ENCODE data around the gene IQCM.
"Not testable (repeated sequence)": the region's sequence is repeated elsewhere in the genome, so short reads cannot be mapped to it uniquely, and the experiment has no call there.

Gene IQCM

GRCh38 chr4:149426461-149426860 lies 389.2 kb downstream of the IQCM start:
- no peak for DNase-seq

DNA sequence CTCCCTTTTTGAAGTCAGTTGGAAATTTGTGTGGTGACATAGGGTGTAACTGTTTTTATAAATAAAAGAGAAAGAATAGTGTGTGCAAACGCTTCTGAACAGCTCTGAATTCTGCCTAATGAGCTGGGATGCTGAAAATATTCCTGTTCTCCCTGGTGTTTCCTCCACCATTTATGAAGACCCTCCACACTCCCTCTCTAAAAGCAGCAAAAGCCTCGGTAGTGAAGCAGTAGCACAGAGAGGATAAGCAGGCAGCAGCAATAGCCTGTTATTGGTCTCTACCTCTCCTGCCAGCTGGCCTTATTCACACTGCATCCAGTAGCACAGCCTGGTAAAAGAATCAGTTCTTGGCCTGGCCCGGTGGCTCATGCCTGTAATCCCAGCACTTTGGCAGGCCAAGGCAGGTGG lies 406.1 kb downstream of the IQCM start:
- no peak for DNase-seq

- no peak for DNase-seq
Measured at GRCh38 chr4:149409146-149409545, 406.5 kb downstream of the IQCM start.

DNA sequence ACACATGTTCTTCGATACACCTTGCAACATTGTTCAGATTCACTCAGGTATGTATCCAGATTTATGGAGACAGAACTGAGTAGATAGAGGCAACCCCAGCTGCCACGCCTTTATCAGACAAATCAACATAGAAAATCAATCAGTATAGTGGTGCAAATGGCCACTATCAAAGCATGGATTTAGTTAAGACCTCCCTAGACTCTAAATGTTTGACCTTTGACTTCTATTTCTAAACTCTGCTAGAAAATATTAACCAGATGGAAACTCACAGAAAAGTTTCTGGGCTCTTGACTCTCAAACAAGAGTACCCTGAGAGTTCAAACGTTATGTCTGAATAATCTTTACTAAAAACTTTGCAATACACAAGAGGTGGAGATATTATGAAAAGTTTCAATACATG lies 411.5 kb downstream of the IQCM start:
- DNase-seq, result no peak

- no peak for DNase-seq
Measured at GRCh38 chr4:149403081-149403480, 412.6 kb downstream of the IQCM start.

GRCh38 chr4:149398993-149399392 lies 416.6 kb downstream of the IQCM start:
- DNase-seq, result no peak

DNA sequence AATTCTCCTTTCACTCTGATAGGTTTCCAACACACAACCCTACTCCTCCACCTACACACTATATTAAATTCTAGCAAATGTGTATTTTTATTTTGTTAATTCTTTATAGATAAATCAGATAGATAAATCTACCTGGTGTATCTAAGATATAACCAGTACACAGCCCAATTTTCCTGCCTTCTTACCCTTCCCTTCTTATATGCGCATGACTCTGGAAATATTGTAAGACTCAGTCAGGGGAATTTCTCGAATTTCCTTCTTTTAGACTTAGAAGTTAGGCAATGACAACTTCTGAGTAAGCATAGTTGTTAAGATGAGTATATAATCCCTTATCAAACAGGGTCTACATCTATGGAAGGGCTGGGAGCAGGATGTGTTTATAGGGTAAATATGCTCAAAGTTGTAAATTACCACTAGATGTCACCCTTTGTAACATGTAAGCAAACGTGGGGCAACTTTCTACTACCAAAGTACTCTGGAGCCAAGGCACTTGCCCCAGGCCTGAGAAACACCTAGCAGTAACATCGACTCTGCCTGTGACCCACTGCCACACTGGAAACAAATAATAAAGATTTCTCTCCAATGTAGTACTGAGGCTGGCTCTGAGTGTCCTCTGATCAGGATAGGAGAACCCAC lies 444.7 kb downstream of the IQCM start:
- DNase-seq, result no peak

GRCh38 chr4:149370002-149370401 lies 445.6 kb downstream of the IQCM start:
- no peak for DNase-seq

DNA sequence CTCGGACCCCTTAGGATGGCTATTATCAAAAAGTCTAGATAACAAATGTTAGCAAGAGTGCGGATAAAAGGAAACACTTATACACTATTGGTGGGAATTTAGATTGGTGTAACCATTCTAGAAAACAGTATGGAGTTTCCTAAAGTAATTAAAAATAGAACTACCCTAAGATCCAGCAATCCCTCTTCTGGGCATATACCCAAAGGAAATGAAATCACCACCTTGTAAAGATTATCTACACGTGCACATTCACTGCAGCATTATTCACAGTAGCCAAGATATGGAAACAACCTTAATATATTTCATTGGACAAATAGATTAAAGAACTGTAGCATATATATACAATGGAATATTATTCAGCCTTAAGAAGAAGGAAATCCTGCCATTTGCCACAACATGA lies 462.4 kb downstream of the IQCM start:
- DNase-seq, result no peak

DNA sequence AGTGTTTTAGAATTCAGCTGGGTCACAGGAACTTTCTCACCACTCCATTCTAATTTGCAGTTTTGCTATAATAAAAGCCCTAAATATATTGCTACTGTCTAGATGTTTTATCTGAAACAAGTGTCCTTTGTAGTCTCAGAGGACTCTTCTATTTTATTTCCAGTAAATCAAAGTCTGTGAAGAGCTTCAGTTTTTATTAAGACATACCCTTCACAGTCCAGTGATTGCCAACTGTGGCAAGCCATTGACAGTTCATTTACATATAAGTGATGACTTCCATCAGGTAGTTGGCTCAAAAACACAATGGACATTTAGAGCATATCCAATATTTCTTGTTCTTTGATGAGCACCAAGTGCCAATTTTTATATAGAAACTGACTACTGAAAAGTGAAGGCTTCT lies 466.1 kb downstream of the IQCM start:
- DNase-seq, result no peak

DNA sequence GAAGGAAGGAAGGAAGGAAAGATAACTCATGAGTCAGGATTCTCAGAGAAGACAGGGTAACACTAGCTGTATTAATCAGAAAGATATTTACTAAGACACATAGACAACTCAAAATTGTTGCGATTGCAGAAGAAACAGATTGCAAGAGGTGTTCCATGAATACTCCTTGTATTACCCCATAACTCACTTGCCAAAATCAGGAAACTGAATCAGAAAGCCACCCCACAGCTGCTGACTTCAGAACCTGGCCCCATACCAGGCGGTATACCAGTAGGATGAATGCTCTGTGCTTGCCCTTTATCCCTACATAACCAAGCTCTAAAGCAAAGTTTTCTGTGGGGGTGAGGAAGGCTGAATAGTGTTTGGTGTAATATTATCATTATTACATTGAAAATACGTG lies 468.5 kb downstream of the IQCM start:
- DNase-seq, result no peak

DNA sequence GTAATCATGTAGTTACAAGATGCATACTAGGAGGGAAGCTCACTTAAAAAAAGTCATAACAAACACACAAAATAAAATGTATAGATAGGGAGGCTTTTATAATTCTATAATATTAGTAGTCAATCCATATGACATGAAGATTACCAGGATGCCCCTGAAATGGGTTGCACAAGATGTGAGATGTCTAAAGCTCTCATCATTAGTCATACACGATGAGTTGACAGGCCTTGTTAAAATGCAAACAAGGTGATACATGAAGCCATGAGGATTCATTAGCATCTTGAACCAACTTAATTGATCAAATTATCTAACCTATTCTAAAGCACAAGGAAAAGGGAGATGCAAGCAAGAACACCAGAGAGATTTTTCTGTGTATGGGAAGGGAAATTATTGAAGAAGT lies 470.2 kb downstream of the IQCM start:
- DNase-seq, result no peak

GRCh38 chr4:149344436-149344835 lies 471.2 kb downstream of the IQCM start:
- DNase-seq, result no peak

DNA sequence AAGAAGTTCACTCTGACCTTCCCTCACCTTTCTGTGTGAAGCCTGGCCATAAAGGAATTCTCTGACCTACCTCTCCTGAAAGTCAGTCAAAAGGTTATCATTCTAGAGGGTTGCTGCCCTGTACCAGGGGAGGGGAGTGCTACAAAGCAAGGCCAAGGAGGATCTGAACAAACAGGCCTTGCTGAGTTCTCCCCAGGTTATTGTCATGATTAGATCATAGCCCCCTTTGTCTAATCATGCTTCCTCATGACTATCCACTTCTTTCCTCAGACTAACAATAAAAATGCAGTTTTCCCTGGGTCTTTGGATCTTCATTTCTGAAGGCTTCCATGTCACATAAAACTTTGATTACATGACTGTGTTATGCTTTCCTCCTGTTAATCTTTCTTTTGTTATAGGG lies 472.0 kb downstream of the IQCM start:
- DNase-seq, result no peak

DNA sequence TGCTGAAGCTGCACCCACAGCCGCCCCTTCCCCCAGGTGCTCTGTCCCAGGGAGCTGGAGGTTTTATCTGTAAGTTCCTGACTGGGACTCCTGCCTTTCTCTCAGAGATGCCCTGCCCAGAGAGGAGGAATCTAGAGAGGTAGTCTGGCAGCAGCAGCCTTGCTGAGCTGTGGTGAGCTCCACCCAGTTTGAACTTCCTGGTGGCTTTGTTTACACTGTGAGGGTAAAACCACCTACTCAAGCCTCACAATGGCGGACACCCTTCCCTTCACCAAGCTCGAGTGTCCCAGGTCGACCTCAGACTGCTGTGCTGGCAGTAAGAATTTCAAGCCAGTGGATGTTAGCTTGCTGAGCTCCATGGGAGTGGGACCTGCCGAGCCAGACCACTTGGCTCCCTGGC lies 474.5 kb downstream of the IQCM start:
- DNase-seq, result not testable (repeated sequence)

GRCh38 chr4:149328161-149328560 lies 487.5 kb downstream of the IQCM start:
- no peak for DNase-seq

DNA sequence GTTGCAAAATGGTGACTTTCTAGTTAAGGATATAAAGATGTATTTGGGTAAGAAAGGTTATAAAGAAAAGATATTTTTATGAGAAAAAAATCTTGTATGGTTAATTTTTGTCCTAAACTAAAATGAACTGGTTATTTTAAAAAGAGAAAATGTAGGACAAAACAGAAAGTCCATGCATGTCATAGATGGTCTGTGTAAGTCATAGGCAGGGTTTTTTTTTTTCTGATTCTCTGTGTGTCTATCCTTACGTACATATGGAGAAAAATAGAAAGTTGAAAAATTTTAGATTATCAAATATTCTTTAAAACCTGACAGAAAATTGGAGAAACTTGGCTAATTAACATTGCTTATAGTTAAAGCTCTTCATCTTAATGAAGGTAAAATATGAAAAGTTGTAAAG lies 493.4 kb downstream of the IQCM start:
- no peak for DNase-seq

DNA sequence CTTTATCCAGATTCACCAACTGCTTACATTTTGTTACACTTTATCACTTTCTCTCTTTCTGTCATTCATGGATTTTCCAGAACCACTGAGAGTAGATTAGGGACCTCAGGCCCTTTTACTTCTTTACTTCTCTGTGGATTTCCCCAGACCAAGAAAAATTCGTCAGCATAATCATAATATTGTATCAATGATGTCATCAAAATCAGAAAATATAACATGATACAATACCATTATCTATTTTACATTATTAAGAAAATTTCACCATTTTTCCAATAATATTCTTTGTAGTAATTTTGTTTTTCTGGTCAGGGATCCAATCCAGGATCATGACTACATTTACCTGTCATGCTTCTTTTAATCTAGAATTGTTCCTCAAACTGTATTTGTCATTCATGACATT lies 494.2 kb downstream of the IQCM start:
- DNase-seq, result no peak

DNA sequence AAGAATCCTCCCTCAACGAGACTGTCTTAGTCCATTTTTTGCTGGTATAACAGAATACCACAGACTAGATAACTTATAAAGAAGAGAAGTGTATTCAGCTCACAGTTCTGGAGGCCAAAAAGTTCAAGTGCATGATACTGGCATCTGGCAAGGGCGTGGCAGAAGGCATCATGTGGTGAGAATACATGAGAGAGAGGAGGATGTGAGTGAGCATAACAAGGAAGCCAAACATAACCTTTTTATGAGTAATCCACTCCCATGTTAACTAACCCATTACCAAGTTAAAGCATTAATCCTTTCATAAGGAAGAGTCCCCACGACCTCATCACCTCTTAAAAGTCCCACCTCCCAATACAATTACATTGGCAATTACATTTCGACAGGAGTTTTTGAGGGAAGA lies 504.6 kb downstream of the IQCM start:
- DNase-seq, result no peak

DNA sequence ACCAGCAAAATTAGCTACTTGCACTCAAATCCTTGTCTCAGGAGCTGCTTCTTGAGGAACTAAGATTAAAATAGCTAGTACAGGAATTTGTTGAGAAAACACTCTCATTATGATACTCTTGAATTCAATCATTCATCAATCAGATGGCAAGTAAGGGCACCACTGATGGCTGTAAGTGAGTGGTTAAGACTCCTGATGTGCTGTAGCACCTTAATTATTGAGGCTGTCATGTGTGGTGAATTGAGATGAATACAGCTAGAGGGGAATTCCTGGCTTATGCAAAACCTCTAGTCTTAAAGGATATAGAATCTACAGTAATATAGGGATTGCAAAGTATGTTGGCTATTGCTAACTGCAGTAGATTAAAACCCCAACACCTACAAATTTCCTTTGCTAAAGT lies 509.1 kb downstream of the IQCM start:
- DNase-seq, result no peak

All from activated CD4-positive, alpha-beta T cell treated with anti-CD3 and anti-CD28 coated beads, Interleukin-2, amount 50 U/mL, for 48 hours (primary cell).